Inferior parietal cortex (tissue), 1 donor: Measurements from ENCODE around the gene MGAT5.
A peak's percentile ranks its signal among the peaks of the same experiment; 100 is the strongest.

Source experiments
- DNase-seq: peaks from one replicate; pipeline ENCODE4 v3.0.0-alpha.2; 2016; ENCODE audit errors: extremely low spot score

MGAT5 gene

GRCh38 chr2:134368009-134368817, 114.3 kb downstream of the MGAT5 start:
- DNase-seq, result no peak

- DNase-seq, result no peak
Measured at GRCh38 chr2:134369220-134369902, 115.5 kb downstream of the MGAT5 start.

- DNase-seq, result no peak
Measured at GRCh38 chr2:134370655-134371445, 117.0 kb downstream of the MGAT5 start.

GRCh38 chr2:134372141-134372540, 118.3 kb downstream of the MGAT5 start:
- no peak for DNase-seq

GRCh38 chr2:134372611-134373131, 118.8 kb downstream of the MGAT5 start:
- peak; percentile 45 for DNase-seq

GRCh38 chr2:134375935-134376334, 122.1 kb downstream of the MGAT5 start:
- DNase-seq, result peak; percentile 70

- DNase-seq, result no peak
Measured at GRCh38 chr2:134377730-134378129, 123.9 kb downstream of the MGAT5 start.

- DNase-seq, result no peak
Measured at GRCh38 chr2:134379293-134379692, 125.4 kb downstream of the MGAT5 start.

- no peak for DNase-seq
Measured at GRCh38 chr2:134379722-134380121, 125.8 kb downstream of the MGAT5 start.

- no peak for DNase-seq
Measured at GRCh38 chr2:134381141-134381540, 127.3 kb downstream of the MGAT5 start.

GRCh38 chr2:134384131-134384530, 130.3 kb downstream of the MGAT5 start:
- DNase-seq, result no peak

- no peak for DNase-seq
Measured at GRCh38 chr2:134385195-134385594, 131.3 kb downstream of the MGAT5 start.

- DNase-seq, result no peak
Measured at GRCh38 chr2:134386310-134386709, 132.4 kb downstream of the MGAT5 start.

- DNase-seq, result no peak
Measured at GRCh38 chr2:134389381-134389780, 135.5 kb downstream of the MGAT5 start.

- no peak for DNase-seq
Measured at GRCh38 chr2:134391751-134392160, 137.9 kb downstream of the MGAT5 start.

GRCh38 chr2:134392442-134393074, 138.7 kb downstream of the MGAT5 start:
- no peak for DNase-seq

GRCh38 chr2:134393075-134393461, 139.2 kb downstream of the MGAT5 start:
- no peak for DNase-seq

GRCh38 chr2:134395779-134396178, 141.9 kb downstream of the MGAT5 start:
- no peak for DNase-seq

- no peak for DNase-seq
Measured at GRCh38 chr2:134396493-134396892, 142.6 kb downstream of the MGAT5 start.

GRCh38 chr2:134397146-134397896, 143.4 kb downstream of the MGAT5 start:
- DNase-seq, result no peak

GRCh38 chr2:134398300-134398699, 144.4 kb downstream of the MGAT5 start:
- no peak for DNase-seq
